GM12878 (cell line): ENCODE results near the gene TBC1D10B. TPM values are rescaled to one million over a fixed set of nuclear protein-coding genes. Genes with fewer than 3 reads are reported as not detected.

ENCODE experiments used
- ATAC-seq: fragments of 200-7000 bp; cut with Tn5 transposase; 3 replicates; pipeline ENCODE4 v1.9.1; 2020; ENCODE audit warnings: mild to moderate bottlenecking, moderate library complexity
- BruUV-seq: library from RNA; stranded (reverse); fragments of 400-500 nt; replicated peaks from 2 replicates; lab custom pipeline; 2021; lab: Mats Ljungman, UMichigan
- CTCF ChIA-PET: fragments of 300-600 bp; sonication (Branson Sonifier 250); formaldehyde crosslinking; extraction: SDS; loops from one replicate; lab custom pipeline; 2021; ENCODE audit warnings: inconsistent platforms; lab: Yijun Ruan, JAX
- POLR2A ChIA-PET: fragments of 350-600 bp; formaldehyde crosslinking; extraction: SDS; loops from one replicate; lab custom pipeline; 2021; ENCODE audit warnings: inconsistent platforms; lab: Charles Lee
- RAD21 ChIA-PET: fragments of 300-600 bp; sonication (Branson Sonifier 250); formaldehyde crosslinking; loops from one replicate; lab custom pipeline; 2023; ENCODE audit warnings: antibody characterized with exemption; ENCODE audit not compliant: unreplicated experiment; lab: Charles Lee
- SMC1A ChIA-PET: fragments of 300-600 bp; sonication (Branson Sonifier 250); formaldehyde crosslinking; loops from one replicate; lab custom pipeline; 2023; ENCODE audit not compliant: unreplicated experiment, uncharacterized antibody; lab: Charles Lee
- DNase-seq: peaks from one replicate; pipeline ENCODE4 v3.0.0-alpha.2; 2011; ENCODE audit warnings: low read depth, low spot score
- FAIRE-seq: peaks from 3 replicates; lab custom pipeline; 2011; peaks lifted over from hg19 to GRCh38; lab: Jason Lieb, UNC
- H2AFZ ChIP-seq: 2 replicates; pipeline ENCODE4 v1.6.0; 2011; ENCODE audit warnings: low read depth, low read length, control low read depth; ENCODE audit not compliant: control insufficient read depth
- H3K27ac ChIP-seq: 2 replicates; pipeline ENCODE4 v1.5.1; 2011; ENCODE audit warnings: control low read depth; ENCODE audit not compliant: control insufficient read depth, insufficient read depth
- H3K27me3 ChIP-seq, 2 experiments: replicated peaks in 1 of 2; 2 replicates each; pipeline versions ENCODE4 v1.6.0 to v1.6.1; 2011; ENCODE audit warnings: low read length in 1 of 2; ENCODE audit not compliant: control insufficient read depth in 2 of 2, insufficient read depth in 2 of 2
- H3K36me3 ChIP-seq, 2 experiments: 2 replicates each; pipeline ENCODE4 v1.5.1; 2011; ENCODE audit warnings: low read length in 1 of 2; ENCODE audit not compliant: control insufficient read depth in 2 of 2, insufficient read depth in 2 of 2
- H3K4me1 ChIP-seq: 2 replicates; pipeline ENCODE4 v1.6.1; 2011; ENCODE audit warnings: mild to moderate bottlenecking, low read length, moderate library complexity, mixed read lengths; ENCODE audit not compliant: control insufficient read depth, insufficient read depth
- H3K4me2 ChIP-seq: 2 replicates; pipeline ENCODE4 v1.6.0; 2011; ENCODE audit warnings: control low read depth; ENCODE audit not compliant: control insufficient read depth, insufficient read depth
- H3K4me3 ChIP-seq: fragments of 200-600 bp; sonication (generic); 2 replicates; pipeline ENCODE4 v1.5.1; 2016
- H3K79me2 ChIP-seq: 2 replicates; pipeline ENCODE4 v1.6.0; 2011; ENCODE audit warnings: low read length; ENCODE audit not compliant: control insufficient read depth, insufficient read depth
- H3K9ac ChIP-seq: 2 replicates; pipeline ENCODE4 v1.8.0; 2011; ENCODE audit warnings: low read length, control low read depth, mixed read lengths; ENCODE audit not compliant: control insufficient read depth, insufficient read depth
- H3K9me3 ChIP-seq: replicated peaks from 3 replicates; pipeline ENCODE4 v1.5.1; 2011; ENCODE audit warnings: mild to moderate bottlenecking, low read length; ENCODE audit not compliant: control insufficient read depth, insufficient read depth
- H4K20me1 ChIP-seq: 2 replicates; pipeline ENCODE4 v1.6.0; 2011; ENCODE audit not compliant: control insufficient read depth, insufficient read depth
- CUX1 ChIP-seq: IDR thresholded peaks from 2 replicates; pipeline ENCODE4 v1.6.1; 2012; ENCODE audit warnings: improper control_type of control experiment, low read depth, low read length; ENCODE audit not compliant: insufficient replicate concordance
- HCFC1 ChIP-seq: fragments of 150-350 bp; IDR thresholded peaks from 2 replicates; pipeline ENCODE4 v1.6.1; 2014; ENCODE audit warnings: low read length
- KAT2A ChIP-seq: conservative IDR thresholded peaks from 2 replicates; pipeline ENCODE4 v1.6.1; 2011; ENCODE audit warnings: low read depth, low read length; ENCODE audit not compliant: control insufficient read depth
- MYC ChIP-seq: IDR thresholded peaks from 2 replicates; pipeline ENCODE4 v1.6.1; 2011; ENCODE audit warnings: mild to moderate bottlenecking, low read length, moderate library complexity, inconsistent platforms; ENCODE audit not compliant: insufficient read depth, insufficient replicate concordance, insufficient read length, severe bottlenecking
- NR2C1 ChIP-seq: fragments of 450-650 bp; IDR thresholded peaks from 2 replicates; pipeline ENCODE4 v1.6.1; 2017; ENCODE audit warnings: antibody characterized with exemption, mild to moderate bottlenecking, moderate library complexity
- RAD21 ChIP-seq: IDR thresholded peaks from 2 replicates; pipeline ENCODE4 v1.6.1; 2011; ENCODE audit warnings: mild to moderate bottlenecking, low read depth, low read length, moderate library complexity; ENCODE audit not compliant: insufficient read depth
- SUPT20H ChIP-seq: IDR thresholded peaks from 2 replicates; pipeline ENCODE4 v1.6.1; 2011; ENCODE audit warnings: low read depth, mild to moderate bottlenecking, low read length, moderate library complexity, borderline replicate concordance; ENCODE audit not compliant: control insufficient read depth
- WGBS: methylation state at CpG from one replicate; pipeline ENCODE4 v1.1.6; 2016; ENCODE audit warnings: low lambda C conversion rate; ENCODE audit not compliant: insufficient replicate concordance, insufficient coverage; ENCODE audit errors: missing lambda C conversion rate; 5-methylcytosine and 5-hydroxymethylcytosine counted together
- in situ Hi-C: fragments of 300-500 bp; cut with MboI; formaldehyde crosslinking; loops from 9 replicates; pipeline ENCODE4 v1.14.3; 2018; ENCODE audit warnings: mixed read lengths
- intact Hi-C: fragments of 100-400 bp; cut with micrococcal nuclease; formaldehyde crosslinking; loops from one replicate; pipeline ENCODE4 v1.14.2; 2022; ENCODE audit not compliant: unreplicated experiment
- polyA plus RNA-seq, 11 experiments: library from polyadenylated mRNA; depleted of rRNA in 4 of 11; unstranded in 6 of 11; stranded (reverse) in 5 of 11; fragments of >200 nt; fragmentation: Nextera tagmentation in 4 of 11; fragmentation: Illumina TruSeq in 1 of 11; extraction: Ambion mirVana in 4 of 11; extraction: Trizol in 1 of 11; gene quantifications; 1 replicate in 1 of 11; 2 replicates in 10 of 11; pipeline versions ENCODE4 v1.2.1 to v1.2.3, GENCODE V29; 2011 to 2016; ENCODE audit warnings: inconsistent platforms in 2 of 11, missing spikeins in 2 of 11, low read depth in 1 of 11
- total RNA-seq, 4 experiments: library from RNA; depleted of rRNA in 3 of 4; stranded (reverse); fragments of >200 nt in 3 of 4; fragmentation: Illumina TruSeq in 1 of 4; extraction: Trizol in 1 of 4; gene quantifications; 2 replicates each; pipeline versions ENCODE4 v1.2.1 to v1.2.3, GENCODE V29; 2013 to 2021

The TBC1D10B gene
- total and polyA plus RNA-seq, 10 of the 15 experiments (the other 5 are each of a cell fraction or from before 2014, with no cell fraction given), result 2.2 to 51.2 (median 11.6) TPM

DNA sequence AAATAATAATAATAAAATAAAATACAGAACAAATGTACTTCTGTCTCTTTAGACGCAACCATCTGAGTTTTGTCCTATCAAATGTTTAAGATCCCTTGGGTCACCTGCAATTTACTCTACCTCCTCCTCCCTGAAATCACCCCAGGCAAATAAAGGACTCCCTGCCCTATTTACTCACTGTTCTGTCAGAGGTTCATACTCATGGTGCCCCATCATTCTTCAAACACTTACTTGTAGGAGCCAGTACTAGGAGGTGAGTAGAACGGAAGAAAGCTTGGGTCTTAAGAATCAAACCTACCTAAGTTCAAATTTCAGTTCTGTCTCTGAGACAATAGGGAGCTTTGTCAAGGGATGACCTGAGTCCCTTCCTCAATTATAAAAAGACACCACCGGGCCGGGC is 3.8 kb downstream of the TBC1D10B start:
- Histone ChIP-seq H4K20me1 (peaks cover 17% of the 10 kb centered on the region), H3K27me3 (no peaks in the 10 kb centered on the region), H2AFZ (no peak overlapping the region), H3K9ac (no peak overlapping the region), H3K9me3 (no peaks in the 10 kb centered on the region), H3K79me2 (peaks cover 35% of the 10 kb centered on the region), H3K4me3 (peak overlapping the region; percentile 97; the same call in 1 of the 2 replicates), H3K4me1 (peaks cover 10% of the 10 kb centered on the region), H3K4me2 (peak overlapping the region; percentile 17; the same call in 1 of the 2 replicates), H3K27ac (no peak overlapping the region), H3K36me3 (peaks cover 4 to 15% of the 10 kb centered on the region in 2 experiments)
- ChIA-PET CTCF (interaction anchor here (0.7 to 9.0 kb wide), 4 partner anchors 43 to 393 kb away, joined by 3 to 70 read pairs (median 8); partner anchors contain the start of genes TAOK2, TBX6 and ZNF771), POLR2A (interaction anchor here (1.0 to 1.5 kb wide), 4 partner anchors 8 to 311 kb away, joined by 3 to 6 read pairs (median 4); no protein-coding TSS in a partner anchor), SMC1A (interaction anchor here (0.9 to 3.5 kb wide), 6 partner anchors 10 to 71 kb away, joined by 3 to 15 read pairs (median 3); partner anchors contain the start of gene ZNF771), RAD21 (interaction anchor here (0.7 to 1.4 kb wide), 3 partner anchors 10 to 43 kb away, joined by 3 to 5 read pairs (median 4); partner anchors contain the start of gene CD2BP2)
- in situ Hi-C loops, result no loop called here
- intact Hi-C loops, result no loop called here
- no TSS peak for BruUV-seq
- TF ChIP-seq MYC (no peak), KAT2A (no peak), NR2C1 (no peak), RAD21 (no peak)
- ATAC-seq (no peak), DNase-seq (no peak), FAIRE-seq (no peak)
- WGBS, result 87% methylated on average over 4 of the region's 4 CpGs

GRCh38 chr16:30365200-30365599 is 5.1 kb downstream of the TBC1D10B start:
- H3K36me3 ChIP-seq, result peaks cover 4 to 15% of the 10 kb centered on the region in 2 experiments
- BruUV-seq, result no TSS peak
- ATAC-seq, result no peak
- peaks cover 17% of the 10 kb centered on the region for H4K20me1 ChIP-seq
- DNase-seq, result no peak
- H3K27me3 ChIP-seq, result no peaks in the 10 kb centered on the region
- ChIA-PET POLR2A (interaction anchor here (1.2 to 1.5 kb wide), 3 partner anchors 8 to 309 kb away, joined by 3 to 5 read pairs (median 3); partner anchors contain the start of gene CD2BP2), SMC1A (interaction anchor here (1.1 to 1.6 kb wide), 4 partner anchors 9 to 45 kb away, joined by 3 to 4 read pairs (median 3); no protein-coding TSS in a partner anchor), CTCF (interaction anchor here (0.5 to 9.0 kb wide), 7 partner anchors 18 to 273 kb away, joined by 3 to 70 read pairs (median 5); partner anchors contain the start of genes SEPTIN1, TBX6 and ZNF771), RAD21 (interaction anchor here (0.7 to 1.4 kb wide), 6 partner anchors 8 to 274 kb away, joined by 3 to 6 read pairs (median 4); partner anchors contain the start of genes CD2BP2 and TBX6)
- H3K4me2 ChIP-seq, result no peak overlapping the region
- intact Hi-C loops, result no loop called here
- WGBS, result 86% methylated on average over 10 of the region's 10 CpGs
- no peaks in the 10 kb centered on the region for H3K9me3 ChIP-seq
- H3K27ac ChIP-seq, result no peak overlapping the region
- FAIRE-seq, result no peak
- H2AFZ ChIP-seq, result no peak overlapping the region
- H3K4me3 ChIP-seq, result no peak overlapping the region
- peaks cover 6% of the 10 kb centered on the region for H3K4me1 ChIP-seq
- in situ Hi-C loops, result no loop called here
- H3K9ac ChIP-seq, result no peak overlapping the region
- H3K79me2 ChIP-seq, result peaks cover 35% of the 10 kb centered on the region
- TF ChIP-seq HCFC1 (no peak), CUX1 (no peak), SUPT20H (no peak)
